GM21423 (cell line): Measurements from ENCODE around the gene PRR22.
"Not testable (repeated sequence)": the region's sequence is repeated elsewhere in the genome, so short reads cannot be mapped to it uniquely, and the experiment has no call there.

Experiments
- ATAC-seq: cut with Tn5 transposase; IDR thresholded peaks from one replicate; pipeline ENCODE4 v1.9.1; 2021; ENCODE audit warnings: mild to moderate bottlenecking, moderate library complexity; ENCODE audit not compliant: unreplicated experiment

PRR22 gene

DNA sequence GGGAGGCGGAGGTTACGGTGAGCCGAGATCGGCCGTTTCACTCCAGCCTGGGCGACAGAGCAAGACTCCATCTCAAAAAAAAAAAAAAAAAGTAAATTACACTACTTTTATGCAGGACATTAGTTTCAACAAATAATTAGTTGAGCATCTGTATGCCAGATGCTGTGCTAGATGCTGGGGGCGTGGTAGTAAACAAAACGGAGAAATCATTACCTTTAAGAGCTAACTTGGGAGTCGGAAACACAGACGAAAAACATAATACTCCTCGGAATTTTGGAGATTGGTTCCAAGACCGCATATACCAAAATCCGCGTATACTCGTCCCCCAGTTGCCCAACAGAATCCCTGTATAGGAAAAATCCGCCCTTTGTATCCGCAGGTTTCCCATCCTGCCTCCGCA, 7.7 kb upstream of the PRR22 start:
- no peak for ATAC-seq

- peak; percentile 86 for ATAC-seq
These were observed 6.3 kb upstream of the PRR22 start, which contains the start of gene DUS3L for GRCh38 chr19:5790559-5791520. Gene DUS3L (minus strand): TSS chr19:5791163. CDS start chr19:5791141, 22 bp downstream.

- no peak for ATAC-seq
These were observed 5.5 kb upstream of the PRR22 start for GRCh38 chr19:5789886-5790558.

DNA sequence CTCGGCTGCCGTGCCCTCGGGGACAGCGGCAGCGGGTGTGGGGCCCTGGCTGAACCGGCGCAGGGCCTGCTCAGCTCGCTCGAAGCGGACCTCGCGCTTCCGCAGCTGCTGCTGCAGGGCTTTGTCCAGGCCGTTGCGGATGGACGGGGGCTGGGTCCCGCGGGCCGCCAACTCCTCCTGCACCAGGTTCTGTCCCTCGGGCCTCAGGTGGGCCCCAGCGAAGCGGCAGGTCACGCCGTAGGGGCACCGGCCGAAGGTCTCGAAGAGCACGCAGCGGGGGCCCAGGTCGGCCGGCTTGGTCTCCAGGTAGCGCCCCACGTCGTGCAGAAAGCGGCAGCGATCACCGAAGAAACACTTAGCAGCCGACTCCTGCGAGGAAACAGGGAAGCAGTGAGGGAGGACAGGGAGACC, 4.8 kb upstream of the PRR22 start:
- no peak for ATAC-seq

DNA sequence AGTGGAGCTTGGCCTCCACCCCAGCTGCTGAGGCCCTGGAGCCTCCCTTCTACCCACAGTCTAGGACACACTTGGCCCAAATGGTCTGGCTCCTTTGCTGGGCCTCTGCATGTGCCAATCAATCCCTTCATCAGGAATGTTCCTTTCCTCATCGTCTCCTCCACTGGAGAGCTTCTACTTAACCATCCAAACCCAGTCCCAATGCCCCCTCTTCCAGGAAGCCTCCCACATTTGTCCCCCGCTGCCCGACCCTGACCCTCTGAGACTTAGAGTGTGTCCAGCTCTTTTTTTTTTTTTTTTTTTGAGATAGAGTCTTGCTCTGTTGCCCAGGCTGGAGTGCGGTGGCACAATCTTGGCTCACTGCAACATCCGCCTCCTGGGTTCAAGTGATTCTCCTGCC, 3.9 kb upstream of the PRR22 start:
- ATAC-seq = no peak

DNA sequence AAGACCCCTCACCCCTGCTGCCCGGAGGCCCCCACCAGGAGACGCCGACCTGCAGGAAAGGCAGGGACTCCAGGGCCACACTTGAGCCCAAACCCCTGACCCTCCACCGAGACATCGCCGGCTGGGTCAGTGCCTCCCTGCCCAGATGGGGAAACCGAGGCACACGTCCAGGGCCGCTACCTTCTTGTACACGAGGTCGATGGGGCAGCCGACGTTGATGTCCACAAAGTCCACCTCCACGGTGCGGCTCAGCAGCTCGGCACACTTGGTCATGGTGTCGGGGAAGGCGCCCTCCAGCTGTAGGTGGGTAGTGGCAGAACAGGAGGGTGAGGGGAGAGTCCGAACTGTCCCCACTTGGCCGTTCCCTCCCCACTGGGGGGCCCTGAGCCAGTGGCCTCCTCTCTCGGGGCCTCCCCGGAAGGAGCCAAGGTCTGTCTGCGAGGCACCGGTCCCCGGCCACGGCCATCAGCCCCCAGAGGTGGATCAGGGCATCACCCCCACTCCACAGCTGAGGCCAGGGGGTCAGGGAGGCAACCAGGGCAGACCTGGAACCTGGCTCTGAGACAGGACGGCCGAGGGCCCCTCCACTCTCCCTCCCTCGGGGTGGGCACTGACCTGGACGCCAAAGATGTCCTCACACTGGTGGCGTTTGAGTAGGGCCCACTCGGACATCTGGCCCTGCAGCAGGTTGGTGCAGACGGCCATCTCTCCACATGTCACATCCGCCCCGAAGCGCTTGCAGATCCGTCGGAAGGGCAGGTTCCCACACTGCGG, 3.0 kb upstream of the PRR22 start:
- no peak for ATAC-seq

DNA sequence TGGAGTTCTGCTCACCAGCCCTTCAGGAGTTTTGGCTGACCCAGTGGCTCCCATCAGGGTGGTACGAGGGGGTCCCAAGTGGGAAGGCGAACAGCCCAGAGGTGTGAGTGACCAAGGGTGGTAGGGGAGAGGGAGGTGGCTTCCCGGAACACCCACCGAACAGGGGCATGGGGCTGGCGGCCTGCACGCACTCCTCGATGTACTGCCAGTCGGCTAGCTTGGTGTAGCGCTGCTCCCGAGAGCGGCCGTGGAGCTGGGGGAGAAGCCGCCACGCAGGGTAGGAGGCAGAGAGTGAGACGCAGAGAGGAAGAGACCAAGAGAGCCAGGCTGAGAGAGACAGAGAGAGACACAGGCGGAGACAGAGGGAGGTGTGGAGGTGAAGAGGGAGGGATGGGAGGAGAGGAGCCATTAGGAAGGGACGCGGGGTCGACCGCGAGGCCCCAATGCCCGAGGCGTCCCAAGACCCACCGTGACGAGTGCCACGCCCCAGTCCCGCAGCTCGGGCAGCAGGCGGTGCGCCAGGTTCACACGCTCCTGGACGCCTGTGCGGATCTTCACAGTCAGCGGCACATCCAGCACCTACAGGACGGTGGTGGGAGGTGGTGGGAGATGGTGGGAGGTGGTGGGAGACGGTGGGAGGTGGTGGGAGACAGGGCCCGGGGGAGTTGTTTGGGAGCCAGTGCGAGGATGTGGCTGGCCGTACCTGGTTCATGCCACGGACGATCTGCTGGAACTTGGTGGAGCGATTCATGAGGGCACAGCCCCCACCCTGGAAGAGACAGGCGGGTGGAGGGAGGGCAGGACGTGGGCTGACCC, 2.3 kb upstream of the PRR22 start:
- no peak for ATAC-seq

DNA sequence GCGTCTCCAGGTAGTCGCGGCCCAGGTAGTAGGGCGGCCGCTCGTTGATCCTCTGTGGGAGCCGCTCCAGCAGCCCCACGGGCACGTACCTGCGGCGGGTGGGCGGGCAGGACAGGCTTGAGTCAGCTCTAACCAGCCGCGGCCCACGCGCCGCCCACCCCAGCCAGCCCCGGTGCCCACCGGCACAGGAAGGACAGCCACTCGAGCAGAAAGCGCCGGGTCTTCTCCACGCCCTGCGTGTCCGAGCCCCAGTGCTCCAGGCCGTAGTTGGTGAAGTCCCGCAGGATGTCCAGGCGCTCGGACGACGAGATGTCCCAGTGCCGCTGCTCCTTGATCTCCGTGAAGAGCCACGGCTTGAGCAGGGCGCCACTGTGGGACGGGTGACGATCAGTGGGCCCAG, 877 bp upstream of the PRR22 start:
- no peak for ATAC-seq

DNA sequence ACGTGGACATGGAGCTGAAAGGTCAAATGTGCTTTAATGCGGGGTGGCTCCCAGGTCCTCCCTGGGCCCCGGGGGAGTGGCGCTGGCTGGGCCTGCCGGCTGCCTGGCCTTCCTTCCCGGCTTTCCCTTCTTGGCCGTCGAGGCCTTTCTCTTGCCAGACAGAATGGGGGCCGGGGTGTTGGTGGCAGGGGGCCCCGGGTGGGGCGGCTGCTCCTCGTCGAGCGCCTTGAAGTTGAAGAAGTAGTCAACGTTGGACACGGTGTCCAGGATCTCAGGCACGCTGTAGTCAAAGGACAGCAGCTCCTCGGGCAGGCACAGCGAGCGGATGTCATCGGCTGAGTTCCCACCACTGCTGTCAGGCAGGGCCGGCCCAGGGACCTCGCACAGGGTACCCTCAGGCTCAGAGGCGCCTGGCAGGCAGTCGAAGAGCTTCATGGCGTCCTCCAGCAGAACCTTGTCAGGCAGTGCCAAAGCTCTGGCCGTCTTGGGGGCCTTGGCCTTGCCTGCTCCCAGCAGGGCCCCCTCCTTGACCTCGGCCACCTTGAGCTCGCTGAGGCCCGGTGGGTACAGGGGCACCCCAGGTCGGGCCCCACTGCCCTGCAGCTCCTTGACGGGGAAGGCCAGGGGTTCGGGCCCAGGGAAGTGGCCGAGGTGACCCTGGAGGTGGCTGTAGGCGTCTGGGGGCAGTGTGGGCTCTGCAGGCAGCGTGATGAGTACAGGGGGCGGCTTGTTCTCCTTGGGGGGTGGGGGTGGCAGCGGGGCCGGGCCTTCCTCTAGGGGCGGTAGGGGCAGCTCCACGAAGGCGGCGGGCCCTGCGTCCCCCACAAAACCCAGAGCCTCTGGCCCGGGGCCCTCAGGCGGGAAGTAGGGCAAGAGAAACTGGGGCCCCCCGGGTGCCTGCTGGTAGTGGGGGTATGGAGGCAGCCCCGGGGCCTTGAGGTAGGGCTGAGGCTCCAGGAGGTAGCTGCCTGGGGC, 1.3 kb downstream of the PRR22 start:
- ATAC-seq = no peak

DNA sequence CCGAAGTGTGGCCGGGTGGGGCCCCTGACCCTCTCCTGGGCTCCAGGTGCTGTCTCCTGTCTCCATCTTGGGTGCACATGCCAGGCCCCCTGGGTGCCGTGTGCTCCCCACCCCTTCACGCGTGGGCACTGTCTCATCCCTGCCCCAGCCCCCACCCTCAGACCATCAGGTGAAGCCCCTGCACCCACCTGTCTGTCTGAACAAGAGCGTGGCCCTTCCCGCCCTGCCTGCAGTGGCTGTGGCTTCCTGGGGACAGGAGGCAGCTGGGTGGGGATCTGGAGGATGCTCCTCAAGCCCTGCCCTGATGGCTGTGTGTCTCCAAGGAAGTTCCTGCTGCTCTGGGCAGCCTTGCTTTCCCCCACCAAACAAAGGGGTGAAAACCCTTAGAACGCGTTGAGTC, 2.2 kb downstream of the PRR22 start:
- ATAC-seq = no peak

DNA sequence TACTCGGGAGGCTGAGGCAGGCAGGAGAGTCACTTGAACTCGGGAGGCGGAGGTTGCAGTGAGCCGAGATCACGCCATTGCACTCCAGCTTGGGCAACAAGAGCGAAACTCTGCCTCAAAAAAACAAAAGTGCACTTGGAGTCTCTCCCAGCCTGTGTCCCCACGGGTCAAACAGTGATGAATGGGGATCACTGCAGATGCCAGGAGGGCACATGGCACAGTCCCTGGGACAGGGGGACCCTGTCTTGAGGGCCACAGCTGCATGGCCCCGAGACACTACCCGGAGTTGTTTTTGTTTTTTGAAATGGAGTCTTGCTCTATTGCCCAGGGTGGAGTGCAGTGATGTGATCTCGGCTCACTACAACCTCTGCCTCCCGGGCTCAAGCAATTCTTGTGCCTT, 3.6 kb downstream of the PRR22 start:
- ATAC-seq = not testable (repeated sequence)

GRCh38 chr19:5778402-5778801, 6.1 kb downstream of the PRR22 start:
- ATAC-seq = no peak

- ATAC-seq = no peak
These were observed 8.8 kb downstream of the PRR22 start for GRCh38 chr19:5775668-5776309.

- ATAC-seq = no peak
These were observed 9.6 kb downstream of the PRR22 start for GRCh38 chr19:5774921-5775320.

DNA sequence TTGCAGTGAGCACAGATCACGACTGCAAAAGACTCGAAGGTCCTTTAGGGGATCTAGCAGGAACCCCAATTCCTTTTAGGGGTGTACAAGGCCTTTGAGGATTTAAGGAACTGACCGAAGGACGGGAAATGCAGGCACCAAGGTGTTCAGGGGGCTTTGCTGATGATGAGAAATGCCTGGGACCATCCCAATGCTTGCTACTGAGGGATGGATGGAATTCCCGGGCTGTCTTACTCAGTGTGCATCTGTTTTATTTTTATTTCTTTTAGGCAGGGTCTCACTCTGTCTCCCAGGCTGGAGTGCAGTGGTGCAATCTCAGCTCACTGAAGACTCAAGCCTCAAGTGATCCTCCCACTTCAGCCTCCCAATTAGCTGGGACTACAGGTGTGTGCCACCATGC, 11.3 kb downstream of the PRR22 start:
- no peak for ATAC-seq

- ATAC-seq = no peak
These were observed 12.1 kb downstream of the PRR22 start for GRCh38 chr19:5772416-5772815.

DNA sequence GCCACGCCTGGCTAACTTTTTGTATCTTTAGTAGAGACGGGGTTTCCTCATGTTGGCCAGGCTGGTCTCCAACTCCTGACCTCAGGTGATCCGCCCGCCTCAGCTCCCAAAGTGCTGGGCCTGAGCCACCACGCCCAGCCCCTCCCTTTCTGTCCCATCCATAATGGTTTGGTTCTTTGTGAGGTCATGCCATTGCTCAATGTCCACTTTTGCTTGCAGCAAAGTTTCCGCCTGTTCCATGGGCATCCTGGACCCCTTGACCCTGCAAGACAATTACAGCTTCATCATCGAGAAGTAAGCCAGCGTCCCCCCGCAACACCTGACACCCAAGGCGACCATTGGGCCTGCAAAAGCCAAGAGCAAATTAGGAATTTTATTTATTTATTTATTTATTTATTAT, 16.6 kb downstream of the PRR22 start:
- ATAC-seq = no peak

DNA sequence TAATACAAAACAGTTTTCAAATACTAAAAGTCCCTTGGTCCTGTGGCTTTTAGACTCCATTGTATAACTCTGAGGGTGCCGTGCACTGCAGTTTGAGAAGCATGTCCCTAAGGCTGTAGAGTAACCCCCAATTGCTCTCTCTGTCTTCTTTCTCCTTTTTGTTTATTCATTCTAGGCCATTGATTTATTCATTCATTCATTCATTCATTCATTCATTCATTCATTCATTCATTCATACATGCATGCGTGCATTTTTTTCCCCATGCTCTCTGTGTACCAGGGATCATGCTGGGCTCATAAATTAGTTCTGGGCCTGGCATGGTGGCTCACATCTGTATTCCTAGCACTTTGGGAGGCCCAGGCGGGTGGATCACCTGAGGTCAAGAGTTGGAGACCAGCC, 19.3 kb downstream of the PRR22 start:
- no peak for ATAC-seq
